ENCODE data around the gene PDRG1.

- TF ChIP-seq CTCF (IDR thresholded peaks at IDR 0.05; ENCODE audit: poor library complexity, severe bottlenecking) (no peak), RAD21 (conservative IDR thresholded peaks at IDR 0.05) (no peak), EZH2 (IDR thresholded peaks at IDR 0.05; ENCODE audit: borderline replicate concordance, insufficient read depth, low read length, poor library complexity, severe bottlenecking) (no peak), SMC3 (conservative IDR thresholded peaks at IDR 0.05; ENCODE audit: poor library complexity) (no peak), EP300 (conservative IDR thresholded peaks at IDR 0.05; ENCODE audit: poor library complexity, severe bottlenecking) (no peak), TAF1 (IDR thresholded peaks at IDR 0.05; ENCODE audit: low read depth) (no peak), REST (IDR thresholded peaks at IDR 0.05; ENCODE audit: borderline replicate concordance) (no peak), POLR2AphosphoS5 (IDR thresholded peaks at IDR 0.05) (no peak), MXI1 (conservative IDR thresholded peaks at IDR 0.05; ENCODE audit: poor library complexity, severe bottlenecking) (no peak)
Observed at GRCh38 chr20:31897541-31897940, 54.3 kb downstream of the PDRG1 start.
